Keratinocyte (primary cell): ENCODE data around the gene TARS2.

ENCODE experiments used
- EZH2 ChIP-seq: IDR thresholded peaks from one replicate; pipeline ENCODE4 v1.6.1; 2012; ENCODE audit warnings: inconsistent platforms, mild to moderate bottlenecking, low read length, moderate library complexity
- TF ChIP-seq, protein P1 (sequence below), 3 experiments: IDR thresholded peaks in 1 of 3; conservative IDR thresholded peaks in 1 of 3; optimal IDR thresholded peaks in 1 of 3; 2 replicates in 2 of 3; 3 replicates in 1 of 3; pipeline versions ENCODE3 to v1.5.1; 2011; ENCODE audit warnings: low read length in 3 of 3, mild to moderate bottlenecking in 3 of 3, moderate library complexity in 2 of 3, control low read depth in 1 of 3, inconsistent platforms in 1 of 3; ENCODE audit not compliant: insufficient read depth in 2 of 3; ENCODE audit errors: extremely low read depth in 1 of 3

DNA sequence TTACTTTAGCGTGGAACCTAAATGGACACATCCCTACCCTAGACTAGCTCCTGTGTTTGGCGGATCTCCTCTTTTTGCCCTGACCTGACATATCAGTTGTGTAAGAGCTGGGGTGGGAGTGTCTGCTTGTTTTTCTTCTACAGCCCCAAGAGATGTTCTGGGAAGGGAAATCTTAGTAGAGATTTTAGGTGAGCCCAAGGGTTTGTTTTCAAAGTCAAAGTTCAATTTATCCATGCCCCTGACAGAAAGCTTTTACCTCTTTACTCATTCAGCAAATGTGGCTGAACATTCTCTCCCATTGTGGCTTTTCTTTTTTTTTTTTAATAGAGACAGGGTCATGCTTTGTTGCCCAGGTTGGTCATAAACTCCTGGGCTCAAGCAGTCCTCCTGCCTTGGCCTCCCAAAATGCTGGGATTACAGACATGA lies 7.3 kb upstream of the TARS2 start:
- TF ChIP-seq, protein P1, sequence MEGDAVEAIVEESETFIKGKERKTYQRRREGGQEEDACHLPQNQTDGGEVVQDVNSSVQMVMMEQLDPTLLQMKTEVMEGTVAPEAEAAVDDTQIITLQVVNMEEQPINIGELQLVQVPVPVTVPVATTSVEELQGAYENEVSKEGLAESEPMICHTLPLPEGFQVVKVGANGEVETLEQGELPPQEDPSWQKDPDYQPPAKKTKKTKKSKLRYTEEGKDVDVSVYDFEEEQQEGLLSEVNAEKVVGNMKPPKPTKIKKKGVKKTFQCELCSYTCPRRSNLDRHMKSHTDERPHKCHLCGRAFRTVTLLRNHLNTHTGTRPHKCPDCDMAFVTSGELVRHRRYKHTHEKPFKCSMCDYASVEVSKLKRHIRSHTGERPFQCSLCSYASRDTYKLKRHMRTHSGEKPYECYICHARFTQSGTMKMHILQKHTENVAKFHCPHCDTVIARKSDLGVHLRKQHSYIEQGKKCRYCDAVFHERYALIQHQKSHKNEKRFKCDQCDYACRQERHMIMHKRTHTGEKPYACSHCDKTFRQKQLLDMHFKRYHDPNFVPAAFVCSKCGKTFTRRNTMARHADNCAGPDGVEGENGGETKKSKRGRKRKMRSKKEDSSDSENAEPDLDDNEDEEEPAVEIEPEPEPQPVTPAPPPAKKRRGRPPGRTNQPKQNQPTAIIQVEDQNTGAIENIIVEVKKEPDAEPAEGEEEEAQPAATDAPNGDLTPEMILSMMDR (optimal IDR thresholded peaks at IDR 0.05 in 1 of 3, IDR thresholded peaks at IDR 0.05 in 1 of 3, conservative IDR thresholded peaks at IDR 0.05 in 1 of 3; ENCODE audit: extremely low read depth in 1 of 3, insufficient read depth in 2 of 3, low read length in 3 of 3) = no peak
- no peak for TF ChIP-seq EZH2
